ENCODE data around the gene NANOS3. TPM values are rescaled to one million over a fixed set of nuclear protein-coding genes. Genes with fewer than 3 reads are reported as not detected.

NANOS3 gene
- total and polyA plus RNA-seq, 9 of the 15 experiments (the other 6 are each of a cell fraction or from before 2014, with no cell fraction given): not detected

- peak; percentile 25 to 44 for TF ChIP-seq E2F6 (IDR thresholded peaks at IDR 0.05; ENCODE audit: borderline replicate concordance in 1 of 2, extremely low read depth in 1 of 2, insufficient read depth in 1 of 2, insufficient read length in 1 of 2, low read depth in 1 of 2, low read length in 1 of 2, poor library complexity in 1 of 2, severe bottlenecking in 1 of 2)
- peak; percentile 96 for TF ChIP-seq MITF (IDR thresholded peaks at IDR 0.05)
- TF ChIP-seq PHF8 (IDR thresholded peaks at IDR 0.05; ENCODE audit: borderline replicate concordance, low read length): peak; percentile 32; the same call in 1 of the 2 replicates
- TF ChIP-seq CEBPB (tag; IDR thresholded peaks at IDR 0.05): peak; percentile 82
- TF ChIP-seq, protein P1, sequence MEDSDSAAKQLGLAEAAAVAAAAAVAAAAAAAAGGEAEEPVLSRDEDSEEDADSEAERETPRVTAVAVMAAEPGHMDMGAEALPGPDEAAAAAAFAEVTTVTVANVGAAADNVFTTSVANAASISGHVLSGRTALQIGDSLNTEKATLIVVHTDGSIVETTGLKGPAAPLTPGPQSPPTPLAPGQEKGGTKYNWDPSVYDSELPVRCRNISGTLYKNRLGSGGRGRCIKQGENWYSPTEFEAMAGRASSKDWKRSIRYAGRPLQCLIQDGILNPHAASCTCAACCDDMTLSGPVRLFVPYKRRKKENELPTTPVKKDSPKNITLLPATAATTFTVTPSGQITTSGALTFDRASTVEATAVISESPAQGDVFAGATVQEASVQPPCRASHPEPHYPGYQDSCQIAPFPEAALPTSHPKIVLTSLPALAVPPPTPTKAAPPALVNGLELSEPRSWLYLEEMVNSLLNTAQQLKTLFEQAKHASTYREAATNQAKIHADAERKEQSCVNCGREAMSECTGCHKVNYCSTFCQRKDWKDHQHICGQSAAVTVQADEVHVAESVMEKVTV (CRISPR knock-in tag; IDR thresholded peaks at IDR 0.05): peak; percentile 100
- no peak for TF ChIP-seq ZC3H4 (CRISPR knock-in tag; IDR thresholded peaks at IDR 0.05; ENCODE audit: borderline replicate concordance)
- peak; percentile 44 for TF ChIP-seq PHF20 (IDR thresholded peaks at IDR 0.05; ENCODE audit: partially characterized antibody)
- TF ChIP-seq NR4A1 (CRISPR knock-in tag; IDR thresholded peaks at IDR 0.05): no peak
- TF ChIP-seq NR4A1 (tag; IDR thresholded peaks at IDR 0.05): peak; percentile 65
- no peak for TF ChIP-seq XRCC3 (IDR thresholded peaks at IDR 0.05)
- TF ChIP-seq CBX8 (IDR thresholded peaks at IDR 0.05; ENCODE audit: borderline replicate concordance, extremely low read depth, low read depth, low read length, poor library complexity, severe bottlenecking): no peak
- TF ChIP-seq RBM22 (IDR thresholded peaks at IDR 0.05; ENCODE audit: low read depth, low read length, poor library complexity, severe bottlenecking): no peak
- TF ChIP-seq KDM1A (IDR thresholded peaks at IDR 0.05): peak in 1 of 2 experiments; percentile 45; a peak in 1 of 4 replicates
- TF ChIP-seq TCF3 (CRISPR knock-in tag; IDR thresholded peaks at IDR 0.05): peak; percentile 52; the same call in 1 of the 2 replicates
- peak; percentile 62; the same call in 1 of the 2 replicates for TF ChIP-seq NCOA1 (IDR thresholded peaks at IDR 0.05; ENCODE audit: low read depth)
- TF ChIP-seq, protein P2, sequence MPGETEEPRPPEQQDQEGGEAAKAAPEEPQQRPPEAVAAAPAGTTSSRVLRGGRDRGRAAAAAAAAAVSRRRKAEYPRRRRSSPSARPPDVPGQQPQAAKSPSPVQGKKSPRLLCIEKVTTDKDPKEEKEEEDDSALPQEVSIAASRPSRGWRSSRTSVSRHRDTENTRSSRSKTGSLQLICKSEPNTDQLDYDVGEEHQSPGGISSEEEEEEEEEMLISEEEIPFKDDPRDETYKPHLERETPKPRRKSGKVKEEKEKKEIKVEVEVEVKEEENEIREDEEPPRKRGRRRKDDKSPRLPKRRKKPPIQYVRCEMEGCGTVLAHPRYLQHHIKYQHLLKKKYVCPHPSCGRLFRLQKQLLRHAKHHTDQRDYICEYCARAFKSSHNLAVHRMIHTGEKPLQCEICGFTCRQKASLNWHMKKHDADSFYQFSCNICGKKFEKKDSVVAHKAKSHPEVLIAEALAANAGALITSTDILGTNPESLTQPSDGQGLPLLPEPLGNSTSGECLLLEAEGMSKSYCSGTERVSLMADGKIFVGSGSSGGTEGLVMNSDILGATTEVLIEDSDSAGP (CRISPR knock-in tag; IDR thresholded peaks at IDR 0.05): 0 out of 2 replicates have a peak, but pooled peaks have one; percentile 14
These were observed 3.4 kb downstream of the NANOS3 start (continued) for GRCh38 chr19:13880059-13881043.
